Astrocyte (in vitro differentiated cells and primary cell): Measurements from ENCODE around the gene THADA. TPM values are rescaled to one million over a fixed set of nuclear protein-coding genes. Genes with fewer than 3 reads are reported as not detected.

Experiments
- DNase-seq: peaks from one replicate; pipeline ENCODE4 v3.0.0-alpha.2; 2010; ENCODE audit warnings: low read depth
- FAIRE-seq: peaks from 2 replicates; lab custom pipeline; 2011; peaks lifted over from hg19 to GRCh38; lab: Jason Lieb, UNC
- H2AFZ ChIP-seq: 2 replicates; pipeline ENCODE4 v1.6.0; 2012; ENCODE audit warnings: low read depth, low read length, inconsistent platforms
- H3K27ac ChIP-seq: 2 replicates; pipeline ENCODE4 v1.5.1; 2011; ENCODE audit warnings: low read depth, low read length, inconsistent platforms
- H3K27me3 ChIP-seq: 2 replicates; pipeline ENCODE4 v1.6.0; 2011; ENCODE audit warnings: low read length, inconsistent platforms; ENCODE audit not compliant: insufficient read depth
- H3K36me3 ChIP-seq: 2 replicates; pipeline ENCODE4 v1.5.1; 2011; ENCODE audit warnings: low read length, inconsistent platforms; ENCODE audit not compliant: insufficient read depth
- H3K4me1 ChIP-seq: 2 replicates; pipeline ENCODE4 v1.5.1; 2011; ENCODE audit warnings: low read length, inconsistent platforms; ENCODE audit not compliant: insufficient read depth
- H3K4me2 ChIP-seq: 2 replicates; pipeline ENCODE4 v1.6.0; 2012; ENCODE audit warnings: low read length, inconsistent platforms
- H3K4me3 ChIP-seq: 2 replicates; pipeline ENCODE4 v1.5.1; 2011; ENCODE audit warnings: low read depth, mild to moderate bottlenecking, low read length, inconsistent platforms; ENCODE audit not compliant: insufficient read depth
- H3K79me2 ChIP-seq: 2 replicates; pipeline ENCODE4 v1.6.0; 2012; ENCODE audit warnings: mild to moderate bottlenecking, low read length, inconsistent platforms; ENCODE audit not compliant: insufficient read depth
- H3K9ac ChIP-seq: 2 replicates; pipeline ENCODE4 v1.6.0; 2012; ENCODE audit warnings: mild to moderate bottlenecking, low read length, inconsistent platforms
- H3K9me3 ChIP-seq: 2 replicates; pipeline ENCODE4 v1.5.1; 2012; ENCODE audit warnings: low read depth, mild to moderate bottlenecking, low read length, inconsistent platforms; ENCODE audit not compliant: insufficient read depth
- H4K20me1 ChIP-seq: 2 replicates; pipeline ENCODE4 v1.6.0; 2012; ENCODE audit warnings: low read length, inconsistent platforms; ENCODE audit not compliant: insufficient read depth
- H3K27ac Mint-ChIP-seq: one replicate; pipeline ENCODE4 v1.8.0; 2021; ENCODE audit warnings: mild to moderate bottlenecking, mixed read lengths; ENCODE audit not compliant: unreplicated experiment
- H3K27me3 Mint-ChIP-seq: one replicate; pipeline ENCODE4 v1.8.0; 2021; ENCODE audit warnings: low read depth, mixed read lengths; ENCODE audit not compliant: unreplicated experiment
- H3K36me3 Mint-ChIP-seq: one replicate; pipeline ENCODE4 v1.8.0; 2021; ENCODE audit warnings: low read depth, mixed read lengths; ENCODE audit not compliant: unreplicated experiment
- H3K4me1 Mint-ChIP-seq: one replicate; pipeline ENCODE4 v1.8.0; 2021; ENCODE audit warnings: low read depth, mixed read lengths; ENCODE audit not compliant: unreplicated experiment
- H3K4me3 Mint-ChIP-seq: one replicate; pipeline ENCODE4 v1.8.0; 2021; ENCODE audit warnings: mild to moderate bottlenecking, moderate library complexity, mixed read lengths; ENCODE audit not compliant: unreplicated experiment
- H3K9me3 Mint-ChIP-seq: one replicate; pipeline ENCODE4 v1.8.0; 2021; ENCODE audit warnings: mild to moderate bottlenecking, mixed read lengths; ENCODE audit not compliant: unreplicated experiment
- EZH2 ChIP-seq: IDR thresholded peaks from 2 replicates; pipeline ENCODE4 v1.6.1; 2012; ENCODE audit warnings: mild to moderate bottlenecking, low read length, inconsistent platforms; ENCODE audit not compliant: insufficient read depth
- total RNA-seq: library from RNA; stranded (reverse); gene quantifications from 2 replicates; pipeline ENCODE4 v1.2.1, GENCODE V29; 2021
- TF ChIP-seq, protein P1 (sequence below): IDR thresholded peaks from 2 replicates; pipeline ENCODE4 v1.5.1; 2011; ENCODE audit warnings: low read depth, mild to moderate bottlenecking, inconsistent platforms, low read length, moderate library complexity; ENCODE audit not compliant: insufficient read depth

Gene THADA
- total RNA-seq, 1 donor from 2014 or later, result 16.2 TPM

DNA sequence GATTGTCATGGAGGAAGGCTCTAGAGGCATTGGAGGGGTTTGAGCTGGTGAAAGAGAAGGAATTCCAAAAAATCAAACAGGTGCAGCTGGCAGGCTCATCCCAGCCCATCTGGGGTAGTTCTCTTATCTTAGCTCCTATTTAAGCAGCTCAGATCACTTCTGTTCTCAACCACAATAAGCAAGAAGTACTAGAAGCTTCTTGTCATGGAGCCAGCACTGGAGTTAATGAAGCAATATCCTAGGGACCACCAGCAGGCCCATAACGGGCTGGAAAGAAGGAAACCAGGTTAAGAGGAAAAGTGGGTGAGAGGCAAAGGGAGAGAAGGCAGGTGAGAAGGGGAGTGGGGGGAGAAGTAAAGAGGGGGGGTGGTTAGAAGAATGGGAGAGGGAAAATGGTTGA is 268.7 kb downstream of the THADA start:
- H3K9me3 ChIP-seq, result no peaks in the 10 kb centered on the region
- H3K36me3 ChIP-seq, result no peaks in the 10 kb centered on the region
- no peaks in the 10 kb centered on the region for H3K79me2 ChIP-seq
- Mint-ChIP-seq H3K36me3 (peaks cover 5% of the 10 kb centered on the region), H3K4me3 (no peak overlapping the region), H3K9me3 (peaks cover 2% of the 10 kb centered on the region), H3K27ac (peak overlapping the region; percentile 10), H3K27me3 (no peaks in the 10 kb centered on the region), H3K4me1 (peaks cover 5% of the 10 kb centered on the region)
- no peak overlapping the region for H3K9ac ChIP-seq
- TF ChIP-seq, protein P1, sequence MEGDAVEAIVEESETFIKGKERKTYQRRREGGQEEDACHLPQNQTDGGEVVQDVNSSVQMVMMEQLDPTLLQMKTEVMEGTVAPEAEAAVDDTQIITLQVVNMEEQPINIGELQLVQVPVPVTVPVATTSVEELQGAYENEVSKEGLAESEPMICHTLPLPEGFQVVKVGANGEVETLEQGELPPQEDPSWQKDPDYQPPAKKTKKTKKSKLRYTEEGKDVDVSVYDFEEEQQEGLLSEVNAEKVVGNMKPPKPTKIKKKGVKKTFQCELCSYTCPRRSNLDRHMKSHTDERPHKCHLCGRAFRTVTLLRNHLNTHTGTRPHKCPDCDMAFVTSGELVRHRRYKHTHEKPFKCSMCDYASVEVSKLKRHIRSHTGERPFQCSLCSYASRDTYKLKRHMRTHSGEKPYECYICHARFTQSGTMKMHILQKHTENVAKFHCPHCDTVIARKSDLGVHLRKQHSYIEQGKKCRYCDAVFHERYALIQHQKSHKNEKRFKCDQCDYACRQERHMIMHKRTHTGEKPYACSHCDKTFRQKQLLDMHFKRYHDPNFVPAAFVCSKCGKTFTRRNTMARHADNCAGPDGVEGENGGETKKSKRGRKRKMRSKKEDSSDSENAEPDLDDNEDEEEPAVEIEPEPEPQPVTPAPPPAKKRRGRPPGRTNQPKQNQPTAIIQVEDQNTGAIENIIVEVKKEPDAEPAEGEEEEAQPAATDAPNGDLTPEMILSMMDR, result no peak
- no peak for TF ChIP-seq EZH2
- no peaks in the 10 kb centered on the region for H4K20me1 ChIP-seq
- no peak overlapping the region for H3K27ac ChIP-seq
- no peak for DNase-seq
- H3K4me2 ChIP-seq, result no peak overlapping the region
- H3K27me3 ChIP-seq, result no peaks in the 10 kb centered on the region
- H2AFZ ChIP-seq, result no peak overlapping the region
- H3K4me3 ChIP-seq, result no peak overlapping the region
- no peak for FAIRE-seq
- no peaks in the 10 kb centered on the region for H3K4me1 ChIP-seq

DNA sequence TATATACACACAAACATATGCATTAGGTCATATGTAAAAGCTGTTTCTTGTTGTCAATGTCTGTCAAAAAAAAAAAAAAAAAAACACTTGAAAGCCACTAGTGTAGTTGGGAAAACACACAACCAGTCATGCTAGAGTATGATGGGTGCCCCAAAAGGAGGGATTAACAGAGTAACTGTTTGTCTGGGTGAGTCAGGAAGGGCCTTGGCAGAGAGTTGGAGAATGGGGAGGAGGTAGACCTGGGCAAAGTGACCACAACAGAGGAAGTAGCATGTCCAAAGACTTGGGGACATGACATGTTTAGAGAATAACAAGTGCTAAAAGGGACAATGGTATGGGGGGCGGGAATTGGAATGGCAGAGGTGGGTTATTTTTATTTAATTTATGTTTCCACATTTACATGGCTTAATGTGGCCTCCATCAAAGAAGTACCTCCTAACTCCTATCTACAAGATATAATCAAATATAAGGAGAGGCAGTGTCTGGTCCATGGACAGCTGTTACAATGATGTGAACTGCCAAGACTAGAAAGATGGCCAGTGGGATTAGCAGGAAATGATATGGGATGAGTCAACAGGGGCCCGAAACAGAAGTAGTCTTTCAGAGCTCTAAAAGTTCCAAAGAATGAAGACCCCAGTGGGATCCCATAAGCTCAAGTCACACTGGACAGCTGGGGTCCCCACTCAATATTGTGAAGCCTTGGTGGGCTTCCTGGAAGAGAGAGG is 269.6 kb downstream of the THADA start:
- no peak overlapping the region for H3K9ac ChIP-seq
- no peak overlapping the region for H3K4me2 ChIP-seq
- no peaks in the 10 kb centered on the region for H3K9me3 ChIP-seq
- no peaks in the 10 kb centered on the region for H3K27me3 ChIP-seq
- H3K36me3 ChIP-seq, result no peaks in the 10 kb centered on the region
- no peak for DNase-seq
- no peak for FAIRE-seq
- Mint-ChIP-seq H3K4me1 (peaks cover 5% of the 10 kb centered on the region), H3K36me3 (peaks cover 8% of the 10 kb centered on the region), H3K4me3 (no peak overlapping the region), H3K9me3 (peaks cover 2% of the 10 kb centered on the region), H3K27ac (no peak overlapping the region), H3K27me3 (no peaks in the 10 kb centered on the region)
- H2AFZ ChIP-seq, result no peak overlapping the region
- no peaks in the 10 kb centered on the region for H3K4me1 ChIP-seq
- TF ChIP-seq EZH2, result no peak
- TF ChIP-seq, protein P1, result no peak
- no peak overlapping the region for H3K4me3 ChIP-seq
- H3K27ac ChIP-seq, result no peak overlapping the region
- no peaks in the 10 kb centered on the region for H3K79me2 ChIP-seq
- H4K20me1 ChIP-seq, result no peaks in the 10 kb centered on the region
